Activated CD4-positive, alpha-beta memory T cell treated with anti-CD3 and anti-CD28 coated beads, Interleukin-2, amount 10 ng/mL, durations not matched to agents 7 days and 5 days (primary cell): ENCODE results near the gene SLC22A8. TPM values are rescaled to one million over a fixed set of nuclear protein-coding genes. Genes with fewer than 3 reads are reported as not detected.
"Not testable (repeated sequence)": the region's sequence is repeated elsewhere in the genome, so short reads cannot be mapped to it uniquely, and the experiment has no call there.

Experiments
- CTCF ChIA-PET: fragments of 350-600 bp; sonication (Branson Sonifier 250); formaldehyde crosslinking; loops from one replicate; lab custom pipeline; 2021; ENCODE audit warnings: antibody characterized with exemption, inconsistent platforms; lab: Charles Lee
- POLR2A ChIA-PET: fragments of 350-600 bp; sonication (Branson Sonifier 250); formaldehyde crosslinking; loops from one replicate; lab custom pipeline; 2021; ENCODE audit warnings: antibody characterized with exemption; lab: Charles Lee
- DNase-seq: peaks from one replicate; pipeline ENCODE4 v3.0.0-alpha.2; 2020
- H3K27ac Mint-ChIP-seq: one replicate; pipeline ENCODE4 v1.8.0; 2021; ENCODE audit warnings: mild to moderate bottlenecking, mixed read lengths
- H3K27me3 Mint-ChIP-seq: one replicate; pipeline ENCODE4 v1.8.0; 2021; ENCODE audit warnings: mixed read lengths
- H3K36me3 Mint-ChIP-seq: one replicate; pipeline ENCODE4 v1.8.0; 2021; ENCODE audit warnings: low read depth, mixed read lengths
- H3K4me1 Mint-ChIP-seq: one replicate; pipeline ENCODE4 v1.8.0; 2021; ENCODE audit warnings: mixed read lengths
- H3K4me3 Mint-ChIP-seq: one replicate; pipeline ENCODE4 v1.8.0; 2021; ENCODE audit warnings: mild to moderate bottlenecking, mixed read lengths
- H3K9me3 Mint-ChIP-seq: one replicate; pipeline ENCODE4 v1.8.0; 2021; ENCODE audit warnings: mixed read lengths
- total RNA-seq, 2 experiments: library from RNA; stranded (reverse); gene quantifications; one replicate each; pipeline ENCODE4 v1.2.3, GENCODE V29; 2021

SLC22A8 gene
- total RNA-seq = not detected

- ChIA-PET POLR2A (no interaction called here), CTCF (interaction anchor here (1.1 kb wide), 1 partner anchor 8 kb away, joined by 4 read pairs; no protein-coding TSS in a partner anchor)
- Mint-ChIP-seq H3K27ac (no peak within 1 kb of the TSS), H3K36me3 (no peaks in the 10 kb centered on the region), H3K4me3 (no peak within 1 kb of the TSS), H3K4me1 (no peaks in the 10 kb centered on the region), H3K9me3 (no peaks in the 10 kb centered on the region), H3K27me3 (peaks cover 7% of the 10 kb centered on the region)
- DNase-seq = no peak
Observed at GRCh38 chr11:63015521-63016215, at the start of gene SLC22A8. TSS of gene SLC22A8 (minus strand) at chr11:63015841. CDS start at chr11:63014958, 883 bp downstream.

GRCh38 chr11:63046203-63046602 lies 30.6 kb upstream of the SLC22A8 start:
- POLR2A ChIA-PET, H3K4me3 Mint-ChIP-seq, H3K4me1 Mint-ChIP-seq, DNase-seq, H3K9me3 Mint-ChIP-seq, CTCF ChIA-PET, H3K36me3 Mint-ChIP-seq, H3K27ac Mint-ChIP-seq: not testable (repeated sequence)
- peaks cover 23% of the 10 kb centered on the region for H3K27me3 Mint-ChIP-seq

GRCh38 chr11:63042596-63042995 lies 27.0 kb upstream of the SLC22A8 start:
- Mint-ChIP-seq H3K4me1 (no peaks in the 10 kb centered on the region), H3K27me3 (peaks cover 28% of the 10 kb centered on the region), H3K36me3 (no peaks in the 10 kb centered on the region), H3K27ac (no peak overlapping the region), H3K4me3 (no peak overlapping the region), H3K9me3 (no peaks in the 10 kb centered on the region)
- ChIA-PET CTCF (no interaction called here), POLR2A (no interaction called here)
- no peak for DNase-seq

GRCh38 chr11:63032457-63032856 lies 16.8 kb upstream of the SLC22A8 start:
- ChIA-PET CTCF (no interaction called here), POLR2A (no interaction called here)
- Mint-ChIP-seq H3K9me3 (no peaks in the 10 kb centered on the region), H3K4me3 (no peak overlapping the region), H3K36me3 (no peaks in the 10 kb centered on the region), H3K27me3 (peaks cover 34% of the 10 kb centered on the region), H3K4me1 (no peaks in the 10 kb centered on the region), H3K27ac (no peak overlapping the region)
- no peak for DNase-seq

- H3K36me3 Mint-ChIP-seq = no peaks in the 10 kb centered on the region
- no peaks in the 10 kb centered on the region for H3K9me3 Mint-ChIP-seq
- H3K4me1 Mint-ChIP-seq = peaks cover 2% of the 10 kb centered on the region
- H3K27me3 Mint-ChIP-seq = peaks cover 12% of the 10 kb centered on the region
- DNase-seq = peak; percentile 82
- H3K27ac Mint-ChIP-seq = no peak overlapping the region
- no peak overlapping the region for H3K4me3 Mint-ChIP-seq
- ChIA-PET POLR2A (no interaction called here), CTCF (interaction anchor here (1.1 to 8.0 kb wide), 7 partner anchors 9 to 121 kb away, joined by 3 to 156 read pairs (median 5); partner anchors contain the start of gene SLC22A8)
Observed at GRCh38 chr11:63023841-63024648, 8.4 kb upstream of the SLC22A8 start.

GRCh38 chr11:63023222-63023814 lies 7.7 kb upstream of the SLC22A8 start:
- POLR2A ChIA-PET = no interaction called here
- no peak for DNase-seq
- Mint-ChIP-seq H3K4me3 (no peak overlapping the region), H3K9me3 (no peaks in the 10 kb centered on the region), H3K36me3 (no peaks in the 10 kb centered on the region), H3K27me3 (peaks cover 10% of the 10 kb centered on the region), H3K27ac (no peak overlapping the region), H3K4me1 (peaks cover 2% of the 10 kb centered on the region)
- CTCF ChIA-PET = interaction anchor here (0.8 to 8.0 kb wide), 10 partner anchors 8 to 713 kb away, joined by 3 to 156 read pairs (median 4); partner anchors contain the start of gene SLC22A8

GRCh38 chr11:63022441-63022840 lies 6.8 kb upstream of the SLC22A8 start:
- no peak overlapping the region for H3K27ac Mint-ChIP-seq
- H3K36me3 Mint-ChIP-seq = no peaks in the 10 kb centered on the region
- H3K4me1 Mint-ChIP-seq = peaks cover 2% of the 10 kb centered on the region
- H3K27me3 Mint-ChIP-seq = peaks cover 9% of the 10 kb centered on the region
- DNase-seq = no peak
- POLR2A ChIA-PET = no interaction called here
- CTCF ChIA-PET = interaction anchor here (0.5 to 8.0 kb wide), 10 partner anchors 12 to 712 kb away, joined by 3 to 156 read pairs (median 4); no protein-coding TSS in a partner anchor
- no peaks in the 10 kb centered on the region for H3K9me3 Mint-ChIP-seq
- H3K4me3 Mint-ChIP-seq = no peak overlapping the region

GRCh38 chr11:63020671-63021291 lies 5.1 kb upstream of the SLC22A8 start:
- H3K4me1 Mint-ChIP-seq = peaks cover 2% of the 10 kb centered on the region
- ChIA-PET POLR2A (interaction anchor here (0.9 kb wide), 1 partner anchor 258 kb away, joined by 3 read pairs; no protein-coding TSS in a partner anchor), CTCF (interaction anchor here (0.9 to 8.0 kb wide), 5 partner anchors 9 to 118 kb away, joined by 3 to 156 read pairs (median 3); no protein-coding TSS in a partner anchor)
- H3K9me3 Mint-ChIP-seq = no peaks in the 10 kb centered on the region
- peaks cover 9% of the 10 kb centered on the region for H3K27me3 Mint-ChIP-seq
- no peak overlapping the region for H3K27ac Mint-ChIP-seq
- no peaks in the 10 kb centered on the region for H3K36me3 Mint-ChIP-seq
- peak; percentile 36 for DNase-seq
- no peak overlapping the region for H3K4me3 Mint-ChIP-seq

- Mint-ChIP-seq H3K9me3 (no peaks in the 10 kb centered on the region), H3K36me3 (no peaks in the 10 kb centered on the region), H3K4me3 (no peak overlapping the region), H3K27ac (no peak overlapping the region), H3K4me1 (peaks cover 2% of the 10 kb centered on the region), H3K27me3 (peaks cover 5% of the 10 kb centered on the region)
- DNase-seq = no peak
- ChIA-PET POLR2A (no interaction called here), CTCF (interaction anchor here (0.6 to 8.0 kb wide), 3 partner anchors 8 to 120 kb away, joined by 4 to 156 read pairs (median 5); no protein-coding TSS in a partner anchor)
Observed at GRCh38 chr11:63019506-63019905, 3.9 kb upstream of the SLC22A8 start.

GRCh38 chr11:63017306-63017974 lies 1.8 kb upstream of the SLC22A8 start:
- DNase-seq = no peak
- peaks cover 7% of the 10 kb centered on the region for H3K27me3 Mint-ChIP-seq
- no peaks in the 10 kb centered on the region for H3K9me3 Mint-ChIP-seq
- CTCF ChIA-PET = interaction anchor here (8.0 kb wide), 1 partner anchor 111 kb away, joined by 156 read pairs; no protein-coding TSS in a partner anchor
- POLR2A ChIA-PET = no interaction called here
- no peak overlapping the region for H3K4me3 Mint-ChIP-seq
- no peaks in the 10 kb centered on the region for H3K4me1 Mint-ChIP-seq
- no peak overlapping the region for H3K27ac Mint-ChIP-seq
- no peaks in the 10 kb centered on the region for H3K36me3 Mint-ChIP-seq

- no peak overlapping the region for H3K4me3 Mint-ChIP-seq
- no peaks in the 10 kb centered on the region for H3K9me3 Mint-ChIP-seq
- POLR2A ChIA-PET = no interaction called here
Observed at GRCh38 chr11:63014408-63015055, 1.1 kb downstream of the SLC22A8 start.

More at GRCh38 chr11:63014408-63015055, 1.1 kb downstream of the SLC22A8 start:
- CTCF ChIA-PET = interaction anchor here (1.1 kb wide), 1 partner anchor 9 kb away, joined by 4 read pairs; no protein-coding TSS in a partner anchor
- peaks cover 7% of the 10 kb centered on the region for H3K27me3 Mint-ChIP-seq
- H3K4me1 Mint-ChIP-seq = no peaks in the 10 kb centered on the region
- no peak for DNase-seq
- H3K27ac Mint-ChIP-seq = no peak overlapping the region
- no peaks in the 10 kb centered on the region for H3K36me3 Mint-ChIP-seq
